HCT116 (cell line): Measurements from ENCODE around the gene HIPK2. TPM values are rescaled to one million over a fixed set of nuclear protein-coding genes. Genes with fewer than 3 reads are reported as not detected.
A peak's percentile ranks its signal among the peaks of the same experiment; 100 is the strongest.

ENCODE experiments used
- ATAC-seq: fragments of 200-7000 bp; cut with Tn5 transposase; 2 replicates; pipeline ENCODE4 v1.9.1; 2020; ENCODE audit warnings: mild to moderate bottlenecking, moderate library complexity
- BruUV-seq: library from RNA; stranded (reverse); fragments of 400-500 nt; replicated peaks from 2 replicates; lab custom pipeline; 2021; lab: Mats Ljungman, UMichigan
- CTCF ChIA-PET: fragments of 300-600 bp; sonication (Branson Sonifier 250); formaldehyde crosslinking; loops from one replicate; lab custom pipeline; 2021; ENCODE audit warnings: antibody characterized with exemption; lab: Charles Lee
- POLR2A ChIA-PET: fragments of 300-600, 350-600 bp; sonication (Branson Sonifier 250); formaldehyde crosslinking; loops from one replicate; lab custom pipeline; 2021; ENCODE audit warnings: antibody characterized with exemption; lab: Charles Lee
- RAD21 ChIA-PET, 2 experiments: fragments of 300-600 bp; sonication (Branson Sonifier 250); formaldehyde crosslinking; loops; one replicate each; lab custom pipeline; 2023; ENCODE audit warnings: low total read pairs in 2 of 2; ENCODE audit not compliant: uncharacterized antibody in 2 of 2, unreplicated experiment in 2 of 2, low non-redundant PET in 1 of 2; lab: Charles Lee
- DNase-seq: peaks from one replicate; pipeline ENCODE4 v3.0.0-alpha.2; 2010; ENCODE audit warnings: low read depth, low spot score
- H2AFZ ChIP-seq: fragments of 200-600 bp; shearing (Covaris generic), sonication (generic); 2 replicates; pipeline ENCODE4 v1.6.1; 2017; ENCODE audit warnings: low read depth, mixed run types, mixed read lengths, antibody characterized with exemption, low read length; ENCODE audit not compliant: poor library complexity, severe bottlenecking
- H3K27ac ChIP-seq: 2 replicates; pipeline ENCODE4 v1.5.1; 2012; ENCODE audit warnings: low read depth, low read length
- H3K27me3 ChIP-seq: fragments of 200-600 bp; sonication (generic); 2 replicates; pipeline ENCODE4 v1.6.1; 2016; ENCODE audit warnings: mixed run types, low read length, mixed read lengths; ENCODE audit not compliant: insufficient read depth
- H3K36me3 ChIP-seq, 2 experiments: fragments of 200-500 bp in 1 of 2; fragments of 200-600 bp in 1 of 2; sonication (Bioruptor generic) in 1 of 2; sonication (generic) in 1 of 2; 2 replicates each; pipeline versions ENCODE4 v1.5.1 to v1.6.1; 2014 to 2016; ENCODE audit warnings: low read length in 2 of 2, inconsistent platforms in 1 of 2, mixed read lengths in 1 of 2, mixed run types in 1 of 2; ENCODE audit not compliant: insufficient read depth in 2 of 2, control insufficient read depth in 1 of 2
- H3K4me1 ChIP-seq, 2 experiments: fragments of 200-600 bp in 1 of 2; sonication (generic) in 1 of 2; 2 replicates each; pipeline versions ENCODE4 v1.5.1 to v1.6.1; 2012 to 2017; ENCODE audit warnings: low read length in 2 of 2, inconsistent platforms in 1 of 2, mild to moderate bottlenecking in 1 of 2, mixed read lengths in 1 of 2, mixed run types in 1 of 2, moderate library complexity in 1 of 2; ENCODE audit not compliant: insufficient read depth in 2 of 2, control insufficient read depth in 1 of 2
- H3K4me2 ChIP-seq: fragments of 200-600 bp; sonication (generic); 2 replicates; pipeline ENCODE4 v1.6.1; 2017; ENCODE audit warnings: mixed run types, low read length, mixed read lengths
- H3K4me3 ChIP-seq, 2 experiments: fragments of 200-600 bp in 1 of 2; sonication (generic) in 1 of 2; replicated peaks in 1 of 2; 2 replicates each; pipeline ENCODE4 v1.5.1; 2011 to 2016; ENCODE audit warnings: low read length in 2 of 2, control low read depth in 1 of 2, low read depth in 1 of 2, mild to moderate bottlenecking in 1 of 2, mixed read lengths in 1 of 2, mixed run types in 1 of 2
- H3K79me2 ChIP-seq: fragments of 200-600 bp; sonication (generic); 2 replicates; pipeline ENCODE4 v1.6.1; 2017; ENCODE audit warnings: mild to moderate bottlenecking, mixed run types, low read length, moderate library complexity, mixed read lengths; ENCODE audit not compliant: insufficient read depth
- H3K9ac ChIP-seq: fragments of 200-600 bp; sonication (generic); 2 replicates; pipeline ENCODE4 v1.6.1; 2016; ENCODE audit warnings: low read length, mixed read lengths
- H3K9me2 ChIP-seq: fragments of 200-600 bp; sonication (generic), shearing (Covaris generic); 2 replicates; pipeline ENCODE4 v1.6.1; 2017; ENCODE audit warnings: mixed run types, mild to moderate bottlenecking, moderate library complexity; ENCODE audit not compliant: insufficient read depth
- H3K9me3 ChIP-seq, 2 experiments: fragments of 200-500 bp in 1 of 2; fragments of 200-600 bp in 1 of 2; sonication (Bioruptor generic) in 1 of 2; sonication (generic) in 1 of 2; 2 replicates each; pipeline ENCODE4 v1.6.1; 2014 to 2017; ENCODE audit warnings: low read length in 2 of 2, mixed read lengths in 2 of 2, inconsistent platforms in 1 of 2, low read depth in 1 of 2, mild to moderate bottlenecking in 1 of 2, mixed run types in 1 of 2, moderate library complexity in 1 of 2; ENCODE audit not compliant: control insufficient read depth in 1 of 2, insufficient read depth in 1 of 2
- H4K20me1 ChIP-seq: fragments of 200-600 bp; sonication (generic), shearing (Covaris generic); 2 replicates; pipeline ENCODE4 v1.6.1; 2017; ENCODE audit warnings: mixed run types, mild to moderate bottlenecking, moderate library complexity; ENCODE audit not compliant: insufficient read depth
- CBX3 ChIP-seq: IDR thresholded peaks from 2 replicates; pipeline ENCODE4 v1.6.1; 2012; ENCODE audit warnings: low read depth
- CEBPB ChIP-seq: IDR thresholded peaks from 2 replicates; pipeline ENCODE4 v1.6.1; 2012; ENCODE audit warnings: low read depth
- EGR1 ChIP-seq: IDR thresholded peaks from 2 replicates; pipeline ENCODE4 v1.6.1; 2012; ENCODE audit warnings: low read depth
- EZH2 ChIP-seq: fragments of 200-600 bp; sonication (generic); IDR thresholded peaks from 2 replicates; pipeline ENCODE4 v1.6.1; 2017; ENCODE audit warnings: antibody characterized with exemption, mixed run types
- FOSL1 ChIP-seq: IDR thresholded peaks from 2 replicates; pipeline ENCODE4 v1.6.1; 2012; ENCODE audit warnings: low read depth
- JUND ChIP-seq: IDR thresholded peaks from 2 replicates; pipeline ENCODE4 v1.6.1; 2012
- POLR2A ChIP-seq: IDR thresholded peaks from 2 replicates; pipeline ENCODE4 v1.7.0; 2011; ENCODE audit warnings: borderline replicate concordance; ENCODE audit not compliant: insufficient read depth, insufficient read length; ENCODE audit errors: extremely low read depth
- POLR2AphosphoS5 ChIP-seq: IDR thresholded peaks from 2 replicates; pipeline ENCODE4 v1.6.1; 2011; ENCODE audit warnings: mild to moderate bottlenecking, low read depth, low read length, moderate library complexity
- RAD21 ChIP-seq: IDR thresholded peaks from 2 replicates; pipeline ENCODE4 v1.6.1; 2012; ENCODE audit warnings: low read depth, mild to moderate bottlenecking
- SIN3A ChIP-seq: IDR thresholded peaks from 2 replicates; pipeline ENCODE4 v1.6.1; 2012; ENCODE audit warnings: low read depth
- SP1 ChIP-seq: IDR thresholded peaks from 2 replicates; pipeline ENCODE4 v1.6.1; 2012; ENCODE audit warnings: low read depth
- SRF ChIP-seq: IDR thresholded peaks from 2 replicates; pipeline ENCODE4 v1.6.1; 2012; ENCODE audit warnings: low read depth
- TCF7L2 ChIP-seq: IDR thresholded peaks from 2 replicates; pipeline ENCODE4 v1.7.0; 2011; ENCODE audit warnings: borderline replicate concordance, inconsistent platforms; ENCODE audit not compliant: insufficient read depth, insufficient read length; ENCODE audit errors: extremely low read depth
- YY1 ChIP-seq: IDR thresholded peaks from 2 replicates; pipeline ENCODE4 v1.6.1; 2011; ENCODE audit warnings: low read length, low read depth, moderate library complexity, mild to moderate bottlenecking; ENCODE audit not compliant: insufficient replicate concordance; ENCODE audit errors: extremely low read depth
- ZFX ChIP-seq: fragments of 450-650 bp; IDR thresholded peaks from 2 replicates; pipeline ENCODE4 v1.6.1; 2017
- ZNF274 ChIP-seq: fragments of 200-500 bp; sonication (Bioruptor generic); IDR thresholded peaks from 2 replicates; pipeline ENCODE4 v1.6.1; 2014; ENCODE audit warnings: mild to moderate bottlenecking, low read depth, low read length, inconsistent platforms
- intact Hi-C: fragments of 100-400 bp; cut with micrococcal nuclease; formaldehyde crosslinking; loops from 2 replicates; pipeline ENCODE4 v1.10.0; 2022
- total RNA-seq: library from RNA; stranded (reverse); gene quantifications from one replicate; pipeline ENCODE4 v1.2.1, GENCODE V29; 2021; ENCODE audit not compliant: unreplicated experiment
- TF ChIP-seq, protein P1 (sequence below): IDR thresholded peaks from 2 replicates; pipeline ENCODE4 v1.6.1; 2012
- TF ChIP-seq, protein P2 (sequence below): IDR thresholded peaks from 2 replicates; pipeline ENCODE4 v1.6.1; 2012
- TF ChIP-seq, protein P3 (sequence below), 3 experiments: fragments of 200-600 bp in 1 of 3; sonication (generic) in 1 of 3; IDR thresholded peaks in 2 of 3; conservative IDR thresholded peaks in 1 of 3; 2 replicates each; pipeline ENCODE4 v1.5.1; 2012 to 2017; ENCODE audit warnings: low read depth in 2 of 3, low read length in 2 of 3, antibody characterized with exemption in 1 of 3, borderline replicate concordance in 1 of 3, control low read depth in 1 of 3, mild to moderate bottlenecking in 1 of 3, mixed read lengths in 1 of 3, mixed run types in 1 of 3, moderate library complexity in 1 of 3; ENCODE audit not compliant: insufficient read depth in 1 of 3
- TF ChIP-seq, protein P4 (sequence below): IDR thresholded peaks from 2 replicates; pipeline ENCODE4 v1.6.1; 2011; ENCODE audit warnings: mild to moderate bottlenecking, low read length, moderate library complexity; ENCODE audit not compliant: insufficient replicate concordance; ENCODE audit errors: extremely low read depth

Gene HIPK2
- total RNA-seq, 1 experiment from 2014 or later = 49.5 TPM

DNA sequence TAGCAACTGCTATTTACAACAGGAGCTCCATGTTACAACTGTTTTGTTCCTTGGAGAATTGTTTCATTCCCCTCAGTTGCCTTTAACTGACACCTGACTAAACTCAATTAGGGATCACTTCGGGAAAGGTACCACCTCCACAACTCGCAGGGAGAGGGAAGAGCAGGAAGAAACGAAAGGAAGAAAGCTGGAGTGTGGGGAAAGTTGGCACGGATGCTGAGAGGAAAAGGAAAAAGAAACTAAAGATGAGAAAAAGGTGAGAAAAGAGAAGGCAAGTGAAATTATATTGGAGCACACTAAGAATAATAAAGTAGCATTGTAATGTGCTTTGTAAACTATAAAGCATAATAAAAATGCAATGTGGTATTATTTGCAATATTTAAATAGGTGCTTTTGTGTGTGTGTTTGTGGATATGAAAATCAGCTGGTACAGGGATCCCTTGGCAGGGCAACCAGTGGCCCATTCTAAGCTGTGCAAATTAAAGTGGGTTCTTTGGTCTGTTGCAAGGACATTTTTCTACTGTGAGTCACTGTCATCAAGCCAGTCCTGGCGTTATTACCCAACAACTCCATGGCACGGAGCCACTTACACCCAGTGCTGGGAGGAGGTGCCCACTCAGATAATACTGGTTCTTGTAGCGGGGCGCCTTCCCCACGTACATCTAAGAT lies 45.9 kb downstream of the HIPK2 start:
- Histone ChIP-seq H3K4me2 (peak overlapping the region; percentile 80), H3K4me1 (peaks cover 22 to 39% of the 10 kb centered on the region in 2 experiments), H4K20me1 (peaks cover 4% of the 10 kb centered on the region; the same call in 1 of the 2 replicates), H3K9me2 (no peaks in the 10 kb centered on the region), H3K36me3 (peaks cover 0 to 7% of the 10 kb centered on the region in 2 experiments; a peak in 1 of 4 replicates), H3K27ac (peak overlapping the region; percentile 26; the same call in 1 of the 2 replicates), H2AFZ (no peak overlapping the region), H3K4me3 (peak overlapping the region; percentile 5 to 48; a peak in 3 of 4 replicates), H3K79me2 (peaks cover 60% of the 10 kb centered on the region), H3K9ac (no peak overlapping the region), H3K27me3 (no peaks in the 10 kb centered on the region), H3K9me3 (peaks cover 0 to 15% of the 10 kb centered on the region in 2 experiments; a peak in 1 of 4 replicates)
- ChIA-PET RAD21 (interaction anchor here in 1 of 2 experiments (0.8 kb wide), 1 partner anchor 39 kb away, joined by 3 read pairs; no protein-coding TSS in a partner anchor), CTCF (interaction anchor here (0.8 kb wide), 1 partner anchor 21 kb away, joined by 4 read pairs; no protein-coding TSS in a partner anchor), POLR2A (no interaction called here)
- no TSS peak for BruUV-seq
- intact Hi-C loops = loop anchor here (5.0 kb wide), 1 partner anchor 50 kb away; no protein-coding TSS in a partner anchor
- DNase-seq = peak; percentile 79
- peak; percentile 87 for ATAC-seq
- TF ChIP-seq SRF (no peak), SIN3A (peak; percentile 49; the same call in 1 of the 2 replicates), POLR2A (no peak), ZNF274 (no peak), JUND (peak; percentile 95), TCF7L2 (peak; percentile 66), CEBPB (peak; percentile 99), CBX3 (peak; percentile 97), YY1 (peak; percentile 8), SP1 (peak; percentile 86), RAD21 (0 out of 2 replicates have a peak, but pooled peaks have one; percentile 7), FOSL1 (peak; percentile 92), EGR1 (no peak), EZH2 (no peak), POLR2AphosphoS5 (peak; percentile 66), ZFX (no peak)
- TF ChIP-seq, protein P1, sequence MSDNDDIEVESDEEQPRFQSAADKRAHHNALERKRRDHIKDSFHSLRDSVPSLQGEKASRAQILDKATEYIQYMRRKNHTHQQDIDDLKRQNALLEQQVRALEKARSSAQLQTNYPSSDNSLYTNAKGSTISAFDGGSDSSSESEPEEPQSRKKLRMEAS = 0 out of 2 replicates have a peak, but pooled peaks have one; percentile 18
- TF ChIP-seq, protein P2, sequence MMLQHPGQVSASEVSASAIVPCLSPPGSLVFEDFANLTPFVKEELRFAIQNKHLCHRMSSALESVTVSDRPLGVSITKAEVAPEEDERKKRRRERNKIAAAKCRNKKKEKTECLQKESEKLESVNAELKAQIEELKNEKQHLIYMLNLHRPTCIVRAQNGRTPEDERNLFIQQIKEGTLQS = peak; percentile 19; the same call in 1 of the 2 replicates
- TF ChIP-seq, protein P3, sequence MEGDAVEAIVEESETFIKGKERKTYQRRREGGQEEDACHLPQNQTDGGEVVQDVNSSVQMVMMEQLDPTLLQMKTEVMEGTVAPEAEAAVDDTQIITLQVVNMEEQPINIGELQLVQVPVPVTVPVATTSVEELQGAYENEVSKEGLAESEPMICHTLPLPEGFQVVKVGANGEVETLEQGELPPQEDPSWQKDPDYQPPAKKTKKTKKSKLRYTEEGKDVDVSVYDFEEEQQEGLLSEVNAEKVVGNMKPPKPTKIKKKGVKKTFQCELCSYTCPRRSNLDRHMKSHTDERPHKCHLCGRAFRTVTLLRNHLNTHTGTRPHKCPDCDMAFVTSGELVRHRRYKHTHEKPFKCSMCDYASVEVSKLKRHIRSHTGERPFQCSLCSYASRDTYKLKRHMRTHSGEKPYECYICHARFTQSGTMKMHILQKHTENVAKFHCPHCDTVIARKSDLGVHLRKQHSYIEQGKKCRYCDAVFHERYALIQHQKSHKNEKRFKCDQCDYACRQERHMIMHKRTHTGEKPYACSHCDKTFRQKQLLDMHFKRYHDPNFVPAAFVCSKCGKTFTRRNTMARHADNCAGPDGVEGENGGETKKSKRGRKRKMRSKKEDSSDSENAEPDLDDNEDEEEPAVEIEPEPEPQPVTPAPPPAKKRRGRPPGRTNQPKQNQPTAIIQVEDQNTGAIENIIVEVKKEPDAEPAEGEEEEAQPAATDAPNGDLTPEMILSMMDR (IDR thresholded peaks at IDR 0.05 in 2 of 3, conservative IDR thresholded peaks at IDR 0.05 in 1 of 3; ENCODE audit: borderline replicate concordance in 1 of 3, insufficient read depth in 1 of 3, low read depth in 2 of 3, low read length in 2 of 3) = no peak
- TF ChIP-seq, protein P4, sequence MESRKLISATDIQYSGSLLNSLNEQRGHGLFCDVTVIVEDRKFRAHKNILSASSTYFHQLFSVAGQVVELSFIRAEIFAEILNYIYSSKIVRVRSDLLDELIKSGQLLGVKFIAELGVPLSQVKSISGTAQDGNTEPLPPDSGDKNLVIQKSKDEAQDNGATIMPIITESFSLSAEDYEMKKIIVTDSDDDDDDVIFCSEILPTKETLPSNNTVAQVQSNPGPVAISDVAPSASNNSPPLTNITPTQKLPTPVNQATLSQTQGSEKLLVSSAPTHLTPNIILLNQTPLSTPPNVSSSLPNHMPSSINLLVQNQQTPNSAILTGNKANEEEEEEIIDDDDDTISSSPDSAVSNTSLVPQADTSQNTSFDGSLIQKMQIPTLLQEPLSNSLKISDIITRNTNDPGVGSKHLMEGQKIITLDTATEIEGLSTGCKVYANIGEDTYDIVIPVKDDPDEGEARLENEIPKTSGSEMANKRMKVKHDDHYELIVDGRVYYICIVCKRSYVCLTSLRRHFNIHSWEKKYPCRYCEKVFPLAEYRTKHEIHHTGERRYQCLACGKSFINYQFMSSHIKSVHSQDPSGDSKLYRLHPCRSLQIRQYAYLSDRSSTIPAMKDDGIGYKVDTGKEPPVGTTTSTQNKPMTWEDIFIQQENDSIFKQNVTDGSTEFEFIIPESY = no peak
